GM12878 (cell line): Measurements from ENCODE around the gene KIF5A. TPM values are rescaled to one million over a fixed set of nuclear protein-coding genes. Genes with fewer than 3 reads are reported as not detected.

Experiments used
- ATAC-seq: fragments of 200-7000 bp; cut with Tn5 transposase; 3 replicates; pipeline ENCODE4 v1.9.1; 2020; ENCODE audit warnings: mild to moderate bottlenecking, moderate library complexity
- BruUV-seq: library from RNA; stranded (reverse); fragments of 400-500 nt; replicated peaks from 2 replicates; lab custom pipeline; 2021; lab: Mats Ljungman, UMichigan
- CTCF ChIA-PET: fragments of 300-600 bp; sonication (Branson Sonifier 250); formaldehyde crosslinking; extraction: SDS; loops from one replicate; lab custom pipeline; 2021; ENCODE audit warnings: inconsistent platforms; lab: Yijun Ruan, JAX
- POLR2A ChIA-PET: fragments of 350-600 bp; formaldehyde crosslinking; extraction: SDS; loops from one replicate; lab custom pipeline; 2021; ENCODE audit warnings: inconsistent platforms; lab: Charles Lee
- RAD21 ChIA-PET: fragments of 300-600 bp; sonication (Branson Sonifier 250); formaldehyde crosslinking; loops from one replicate; lab custom pipeline; 2023; ENCODE audit warnings: antibody characterized with exemption; ENCODE audit not compliant: unreplicated experiment; lab: Charles Lee
- SMC1A ChIA-PET: fragments of 300-600 bp; sonication (Branson Sonifier 250); formaldehyde crosslinking; loops from one replicate; lab custom pipeline; 2023; ENCODE audit not compliant: unreplicated experiment, uncharacterized antibody; lab: Charles Lee
- DNase-seq: peaks from one replicate; pipeline ENCODE4 v3.0.0-alpha.2; 2011; ENCODE audit warnings: low read depth, low spot score
- FAIRE-seq: peaks from 3 replicates; lab custom pipeline; 2011; peaks lifted over from hg19 to GRCh38; lab: Jason Lieb, UNC
- H2AFZ ChIP-seq: 2 replicates; pipeline ENCODE4 v1.6.0; 2011; ENCODE audit warnings: low read depth, low read length, control low read depth; ENCODE audit not compliant: control insufficient read depth
- H3K27ac ChIP-seq: 2 replicates; pipeline ENCODE4 v1.5.1; 2011; ENCODE audit warnings: control low read depth; ENCODE audit not compliant: control insufficient read depth, insufficient read depth
- H3K27me3 ChIP-seq, 2 experiments: replicated peaks in 1 of 2; 2 replicates each; pipeline versions ENCODE4 v1.6.0 to v1.6.1; 2011; ENCODE audit warnings: low read length in 1 of 2; ENCODE audit not compliant: control insufficient read depth in 2 of 2, insufficient read depth in 2 of 2
- H3K36me3 ChIP-seq, 2 experiments: 2 replicates each; pipeline ENCODE4 v1.5.1; 2011; ENCODE audit warnings: low read length in 1 of 2; ENCODE audit not compliant: control insufficient read depth in 2 of 2, insufficient read depth in 2 of 2
- H3K4me1 ChIP-seq: 2 replicates; pipeline ENCODE4 v1.6.1; 2011; ENCODE audit warnings: mild to moderate bottlenecking, low read length, moderate library complexity, mixed read lengths; ENCODE audit not compliant: control insufficient read depth, insufficient read depth
- H3K4me2 ChIP-seq: 2 replicates; pipeline ENCODE4 v1.6.0; 2011; ENCODE audit warnings: control low read depth; ENCODE audit not compliant: control insufficient read depth, insufficient read depth
- H3K4me3 ChIP-seq: fragments of 200-600 bp; sonication (generic); 2 replicates; pipeline ENCODE4 v1.5.1; 2016
- H3K79me2 ChIP-seq: 2 replicates; pipeline ENCODE4 v1.6.0; 2011; ENCODE audit warnings: low read length; ENCODE audit not compliant: control insufficient read depth, insufficient read depth
- H3K9ac ChIP-seq: 2 replicates; pipeline ENCODE4 v1.8.0; 2011; ENCODE audit warnings: low read length, control low read depth, mixed read lengths; ENCODE audit not compliant: control insufficient read depth, insufficient read depth
- H3K9me3 ChIP-seq: replicated peaks from 3 replicates; pipeline ENCODE4 v1.5.1; 2011; ENCODE audit warnings: mild to moderate bottlenecking, low read length; ENCODE audit not compliant: control insufficient read depth, insufficient read depth
- H4K20me1 ChIP-seq: 2 replicates; pipeline ENCODE4 v1.6.0; 2011; ENCODE audit not compliant: control insufficient read depth, insufficient read depth
- CEBPB ChIP-seq, 2 experiments: fragments of 150-350 bp in 1 of 2; IDR thresholded peaks; 2 replicates each; pipeline ENCODE4 v1.6.1; 2012 to 2014; ENCODE audit warnings: low read depth in 2 of 2, low read length in 2 of 2, borderline replicate concordance in 1 of 2, inconsistent platforms in 1 of 2
- CHD2 ChIP-seq: IDR thresholded peaks from 2 replicates; pipeline ENCODE4 v1.6.1; 2011; ENCODE audit warnings: low read depth, low read length, improper control_type of control experiment, borderline replicate concordance
- EGR1 ChIP-seq, 2 experiments: IDR thresholded peaks; 1 replicate in 1 of 2; 2 replicates in 1 of 2; pipeline ENCODE4 v1.6.1; 2011 to 2012; ENCODE audit warnings: low read depth in 2 of 2, low read length in 2 of 2, borderline replicate concordance in 1 of 2, mild to moderate bottlenecking in 1 of 2, moderate library complexity in 1 of 2
- EP300 ChIP-seq, 2 experiments: fragments of 150-350 bp in 1 of 2; IDR thresholded peaks; 2 replicates each; pipeline ENCODE4 v1.6.1; 2011 to 2012; ENCODE audit warnings: low read depth in 2 of 2, low read length in 2 of 2, borderline replicate concordance in 1 of 2, improper control_type of control experiment in 1 of 2, inconsistent platforms in 1 of 2; ENCODE audit not compliant: control insufficient read depth in 1 of 2
- FOXK2 ChIP-seq: fragments of 450-650 bp; IDR thresholded peaks from 2 replicates; pipeline ENCODE4 v1.6.1; 2017; ENCODE audit warnings: mild to moderate bottlenecking, moderate library complexity
- JUNB ChIP-seq: IDR thresholded peaks from 2 replicates; pipeline ENCODE4 v1.6.1; 2016; ENCODE audit warnings: antibody characterized with exemption, mild to moderate bottlenecking
- YBX1 ChIP-seq: fragments of 450-650 bp; IDR thresholded peaks from 2 replicates; pipeline ENCODE4 v1.6.1; 2016; ENCODE audit warnings: antibody characterized with exemption
- ZZZ3 ChIP-seq: IDR thresholded peaks from 2 replicates; pipeline ENCODE4 v1.6.1; 2011; ENCODE audit warnings: low read depth; ENCODE audit not compliant: control insufficient read depth, insufficient read length
- WGBS: methylation state at CpG from one replicate; pipeline ENCODE4 v1.1.6; 2016; ENCODE audit warnings: low lambda C conversion rate; ENCODE audit not compliant: insufficient replicate concordance, insufficient coverage; ENCODE audit errors: missing lambda C conversion rate; 5-methylcytosine and 5-hydroxymethylcytosine counted together
- in situ Hi-C: fragments of 300-500 bp; cut with MboI; formaldehyde crosslinking; loops from 9 replicates; pipeline ENCODE4 v1.14.3; 2018; ENCODE audit warnings: mixed read lengths
- intact Hi-C: fragments of 100-400 bp; cut with micrococcal nuclease; formaldehyde crosslinking; loops from one replicate; pipeline ENCODE4 v1.14.2; 2022; ENCODE audit not compliant: unreplicated experiment
- polyA plus RNA-seq, 11 experiments: library from polyadenylated mRNA; depleted of rRNA in 4 of 11; unstranded in 6 of 11; stranded (reverse) in 5 of 11; fragments of >200 nt; fragmentation: Nextera tagmentation in 4 of 11; fragmentation: Illumina TruSeq in 1 of 11; extraction: Ambion mirVana in 4 of 11; extraction: Trizol in 1 of 11; gene quantifications; 1 replicate in 1 of 11; 2 replicates in 10 of 11; pipeline versions ENCODE4 v1.2.1 to v1.2.3, GENCODE V29; 2011 to 2016; ENCODE audit warnings: inconsistent platforms in 2 of 11, missing spikeins in 2 of 11, low read depth in 1 of 11
- total RNA-seq, 4 experiments: library from RNA; depleted of rRNA in 3 of 4; stranded (reverse); fragments of >200 nt in 3 of 4; fragmentation: Illumina TruSeq in 1 of 4; extraction: Trizol in 1 of 4; gene quantifications; 2 replicates each; pipeline versions ENCODE4 v1.2.1 to v1.2.3, GENCODE V29; 2013 to 2021
- TF ChIP-seq, protein P1 (sequence below): fragments of 450-650 bp; IDR thresholded peaks from 2 replicates; pipeline ENCODE4 v1.6.1; 2016; ENCODE audit warnings: mild to moderate bottlenecking, moderate library complexity, borderline replicate concordance
- TF ChIP-seq, protein P2 (sequence below): fragments of 150-350 bp; IDR thresholded peaks from 2 replicates; pipeline ENCODE4 v1.6.1; 2016; ENCODE audit warnings: low read depth, low read length
- TF ChIP-seq, protein P3 (sequence below): fragments of 450-650 bp; IDR thresholded peaks from 2 replicates; pipeline ENCODE4 v1.6.1; 2016; ENCODE audit warnings: mild to moderate bottlenecking

The KIF5A gene
- total and polyA plus RNA-seq, 10 of the 15 experiments (the other 5 are each of a cell fraction or from before 2014, with no cell fraction given) = 0.35 to 2.9 (median 0.97) TPM

DNA sequence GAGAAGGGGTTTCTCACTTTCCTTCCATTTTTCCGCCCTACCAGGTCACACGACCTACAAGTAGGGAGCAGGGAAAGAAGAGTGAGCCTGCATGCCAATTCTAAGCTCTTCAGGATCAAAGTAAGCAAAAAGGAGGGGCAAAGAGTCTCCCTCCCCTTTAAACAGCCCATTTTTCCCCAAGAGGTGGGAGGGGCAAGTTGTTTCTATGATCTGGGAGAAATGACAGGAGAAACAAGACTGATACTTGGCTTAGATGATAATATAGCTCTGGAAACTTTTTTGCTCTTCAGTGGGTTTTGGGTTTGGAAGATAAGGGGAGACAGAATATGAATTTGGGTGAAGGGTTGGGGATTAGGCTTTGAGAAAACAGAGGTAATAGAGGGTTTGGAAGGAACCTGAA is 56.6 kb downstream of the KIF5A start (continued):
- TF ChIP-seq, protein P1, sequence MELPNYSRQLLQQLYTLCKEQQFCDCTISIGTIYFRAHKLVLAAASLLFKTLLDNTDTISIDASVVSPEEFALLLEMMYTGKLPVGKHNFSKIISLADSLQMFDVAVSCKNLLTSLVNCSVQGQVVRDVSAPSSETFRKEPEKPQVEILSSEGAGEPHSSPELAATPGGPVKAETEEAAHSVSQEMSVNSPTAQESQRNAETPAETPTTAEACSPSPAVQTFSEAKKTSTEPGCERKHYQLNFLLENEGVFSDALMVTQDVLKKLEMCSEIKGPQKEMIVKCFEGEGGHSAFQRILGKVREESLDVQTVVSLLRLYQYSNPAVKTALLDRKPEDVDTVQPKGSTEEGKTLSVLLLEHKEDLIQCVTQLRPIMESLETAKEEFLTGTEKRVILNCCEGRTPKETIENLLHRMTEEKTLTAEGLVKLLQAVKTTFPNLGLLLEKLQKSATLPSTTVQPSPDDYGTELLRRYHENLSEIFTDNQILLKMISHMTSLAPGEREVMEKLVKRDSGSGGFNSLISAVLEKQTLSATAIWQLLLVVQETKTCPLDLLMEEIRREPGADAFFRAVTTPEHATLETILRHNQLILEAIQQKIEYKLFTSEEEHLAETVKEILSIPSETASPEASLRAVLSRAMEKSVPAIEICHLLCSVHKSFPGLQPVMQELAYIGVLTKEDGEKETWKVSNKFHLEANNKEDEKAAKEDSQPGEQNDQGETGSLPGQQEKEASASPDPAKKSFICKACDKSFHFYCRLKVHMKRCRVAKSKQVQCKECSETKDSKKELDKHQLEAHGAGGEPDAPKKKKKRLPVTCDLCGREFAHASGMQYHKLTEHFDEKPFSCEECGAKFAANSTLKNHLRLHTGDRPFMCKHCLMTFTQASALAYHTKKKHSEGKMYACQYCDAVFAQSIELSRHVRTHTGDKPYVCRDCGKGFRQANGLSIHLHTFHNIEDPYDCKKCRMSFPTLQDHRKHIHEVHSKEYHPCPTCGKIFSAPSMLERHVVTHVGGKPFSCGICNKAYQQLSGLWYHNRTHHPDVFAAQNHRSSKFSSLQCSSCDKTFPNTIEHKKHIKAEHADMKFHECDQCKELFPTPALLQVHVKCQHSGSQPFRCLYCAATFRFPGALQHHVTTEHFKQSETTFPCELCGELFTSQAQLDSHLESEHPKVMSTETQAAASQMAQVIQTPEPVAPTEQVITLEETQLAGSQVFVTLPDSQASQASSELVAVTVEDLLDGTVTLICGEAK = no peak
- TF ChIP-seq EP300 (IDR thresholded peaks at IDR 0.05; ENCODE audit: borderline replicate concordance in 1 of 2, control insufficient read depth in 1 of 2, low read depth in 2 of 2, low read length in 2 of 2) = no peak

DNA sequence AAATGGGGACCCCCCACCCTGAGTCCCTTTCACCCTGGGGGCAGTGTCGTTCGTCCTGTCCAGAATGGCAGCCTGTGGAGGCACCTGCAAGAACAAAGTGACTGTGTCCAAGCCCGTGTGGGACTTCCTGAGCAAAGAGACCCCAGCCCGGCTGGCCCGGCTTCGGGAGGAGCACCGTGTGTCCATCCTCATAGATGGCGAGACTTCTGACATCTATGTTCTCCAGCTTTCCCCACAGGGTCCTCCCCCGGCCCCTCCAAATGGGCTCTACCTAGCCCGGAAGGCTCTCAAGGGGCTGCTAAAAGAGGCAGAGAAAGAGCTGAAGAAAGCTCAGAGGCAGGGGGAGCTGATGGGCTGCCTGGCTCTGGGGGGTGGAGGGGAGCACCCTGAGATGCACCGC is 57.0 kb downstream of the KIF5A start:
- intact Hi-C loops (no loop called here), in situ Hi-C loops (no loop called here)
- ATAC-seq (no peak), FAIRE-seq (no peak), DNase-seq (no peak)
- SMC1A ChIA-PET = interaction anchor here (0.8 to 1.2 kb wide), 2 partner anchors 7 to 248 kb away, joined by 3 read pairs; no protein-coding TSS in a partner anchor
- CTCF ChIA-PET = interaction anchor here (1.1 to 2.0 kb wide), 4 partner anchors 13 to 138 kb away, joined by 3 to 8 read pairs (median 3); partner anchors contain the start of gene TSPAN31
- H3K36me3 ChIP-seq = peaks cover 0 to 3% of the 10 kb centered on the region in 2 experiments; a peak in 2 of 4 replicates
- no peak overlapping the region for H2AFZ ChIP-seq
- POLR2A ChIA-PET = interaction anchor here (1.5 kb wide), 1 partner anchor 13 kb away, joined by 4 read pairs; no protein-coding TSS in a partner anchor
- no peak overlapping the region for H3K4me3 ChIP-seq
- no peaks in the 10 kb centered on the region for H4K20me1 ChIP-seq
- RAD21 ChIA-PET = interaction anchor here (0.6 to 1.6 kb wide), 2 partner anchors 7 to 226 kb away, joined by 3 to 4 read pairs; no protein-coding TSS in a partner anchor
- H3K27ac ChIP-seq = no peak overlapping the region
- no TSS peak for BruUV-seq
- H3K4me1 ChIP-seq = peaks cover 4% of the 10 kb centered on the region; the same call in 1 of the 2 replicates
- no peak overlapping the region for H3K9ac ChIP-seq
- H3K79me2 ChIP-seq = no peaks in the 10 kb centered on the region
- no peaks in the 10 kb centered on the region for H3K27me3 ChIP-seq
- no peak overlapping the region for H3K4me2 ChIP-seq
- WGBS = 70% methylated on average over 8 of the region's 11 CpGs
- H3K9me3 ChIP-seq = no peaks in the 10 kb centered on the region
- TF ChIP-seq FOXK2 (no peak), YBX1 (no peak), EGR1 (IDR thresholded peaks at IDR 0.05; ENCODE audit: borderline replicate concordance in 1 of 2, low read depth in 2 of 2, low read length in 2 of 2) (no peak), ZZZ3 (no peak), JUNB (no peak), CHD2 (no peak), CEBPB (IDR thresholded peaks at IDR 0.05; ENCODE audit: borderline replicate concordance in 1 of 2, low read depth in 2 of 2, low read length in 2 of 2) (no peak)
- TF ChIP-seq, protein P2, sequence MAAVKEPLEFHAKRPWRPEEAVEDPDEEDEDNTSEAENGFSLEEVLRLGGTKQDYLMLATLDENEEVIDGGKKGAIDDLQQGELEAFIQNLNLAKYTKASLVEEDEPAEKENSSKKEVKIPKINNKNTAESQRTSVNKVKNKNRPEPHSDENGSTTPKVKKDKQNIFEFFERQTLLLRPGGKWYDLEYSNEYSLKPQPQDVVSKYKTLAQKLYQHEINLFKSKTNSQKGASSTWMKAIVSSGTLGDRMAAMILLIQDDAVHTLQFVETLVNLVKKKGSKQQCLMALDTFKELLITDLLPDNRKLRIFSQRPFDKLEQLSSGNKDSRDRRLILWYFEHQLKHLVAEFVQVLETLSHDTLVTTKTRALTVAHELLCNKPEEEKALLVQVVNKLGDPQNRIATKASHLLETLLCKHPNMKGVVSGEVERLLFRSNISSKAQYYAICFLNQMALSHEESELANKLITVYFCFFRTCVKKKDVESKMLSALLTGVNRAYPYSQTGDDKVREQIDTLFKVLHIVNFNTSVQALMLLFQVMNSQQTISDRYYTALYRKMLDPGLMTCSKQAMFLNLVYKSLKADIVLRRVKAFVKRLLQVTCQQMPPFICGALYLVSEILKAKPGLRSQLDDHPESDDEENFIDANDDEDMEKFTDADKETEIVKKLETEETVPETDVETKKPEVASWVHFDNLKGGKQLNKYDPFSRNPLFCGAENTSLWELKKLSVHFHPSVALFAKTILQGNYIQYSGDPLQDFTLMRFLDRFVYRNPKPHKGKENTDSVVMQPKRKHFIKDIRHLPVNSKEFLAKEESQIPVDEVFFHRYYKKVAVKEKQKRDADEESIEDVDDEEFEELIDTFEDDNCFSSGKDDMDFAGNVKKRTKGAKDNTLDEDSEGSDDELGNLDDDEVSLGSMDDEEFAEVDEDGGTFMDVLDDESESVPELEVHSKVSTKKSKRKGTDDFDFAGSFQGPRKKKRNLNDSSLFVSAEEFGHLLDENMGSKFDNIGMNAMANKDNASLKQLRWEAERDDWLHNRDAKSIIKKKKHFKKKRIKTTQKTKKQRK = no peak
- TF ChIP-seq, protein P3, sequence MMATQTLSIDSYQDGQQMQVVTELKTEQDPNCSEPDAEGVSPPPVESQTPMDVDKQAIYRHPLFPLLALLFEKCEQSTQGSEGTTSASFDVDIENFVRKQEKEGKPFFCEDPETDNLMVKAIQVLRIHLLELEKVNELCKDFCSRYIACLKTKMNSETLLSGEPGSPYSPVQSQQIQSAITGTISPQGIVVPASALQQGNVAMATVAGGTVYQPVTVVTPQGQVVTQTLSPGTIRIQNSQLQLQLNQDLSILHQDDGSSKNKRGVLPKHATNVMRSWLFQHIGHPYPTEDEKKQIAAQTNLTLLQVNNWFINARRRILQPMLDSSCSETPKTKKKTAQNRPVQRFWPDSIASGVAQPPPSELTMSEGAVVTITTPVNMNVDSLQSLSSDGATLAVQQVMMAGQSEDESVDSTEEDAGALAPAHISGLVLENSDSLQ = no peak
